ENCODE data around the gene KHDRBS2. TPM values are rescaled to one million over a fixed set of nuclear protein-coding genes. Genes with fewer than 3 reads are reported as not detected.

Gene KHDRBS2
- total RNA-seq, 2 experiments from 2014 or later, result not detected

- Mint-ChIP-seq H3K4me1 (ENCODE audit: low read depth) (no peaks in the 10 kb centered on the region), H3K27me3 (no peaks in the 10 kb centered on the region), H3K27ac (no peak overlapping the region), H3K9me3 (peaks cover 4% of the 10 kb centered on the region), H3K4me3 (no peak overlapping the region), H3K36me3 (ENCODE audit: low read depth) (no peaks in the 10 kb centered on the region)
- TF ChIP-seq CTCF (IDR thresholded peaks at IDR 0.05), result no peak
- no peak for DNase-seq
- intact Hi-C loops (cut with micrococcal nuclease), result no loop called here
- ChIA-PET POLR2A (no interaction called here), CTCF (no interaction called here)
- no peak for ATAC-seq
Observed at GRCh38 chr6:61949971-61950370, 336.1 kb downstream of the KHDRBS2 start.

- Mint-ChIP-seq H3K36me3 (ENCODE audit: low read depth) (no peaks in the 10 kb centered on the region), H3K4me3 (no peak overlapping the region), H3K27me3 (no peaks in the 10 kb centered on the region), H3K27ac (no peak overlapping the region), H3K9me3 (peaks cover 6% of the 10 kb centered on the region), H3K4me1 (ENCODE audit: low read depth) (no peaks in the 10 kb centered on the region)
- POLR2A ChIA-PET, result no interaction called here
- CTCF ChIA-PET, result no interaction called here
- ATAC-seq, result no peak
- TF ChIP-seq CTCF (IDR thresholded peaks at IDR 0.05), result no peak
- intact Hi-C loops (cut with micrococcal nuclease), result no loop called here
- DNase-seq, result no peak
Observed at GRCh38 chr6:61949161-61949560, 336.9 kb downstream of the KHDRBS2 start.

- intact Hi-C loops (cut with micrococcal nuclease), result no loop called here
- DNase-seq (no peak), ATAC-seq (no peak)
- ChIA-PET POLR2A (no interaction called here), CTCF (no interaction called here)
- H3K27me3 Mint-ChIP-seq, result no peaks in the 10 kb centered on the region
- no peaks in the 10 kb centered on the region for H3K36me3 Mint-ChIP-seq (ENCODE audit: low read depth)
- no peak overlapping the region for H3K4me3 Mint-ChIP-seq
- no peak overlapping the region for H3K27ac Mint-ChIP-seq
- H3K4me1 Mint-ChIP-seq (ENCODE audit: low read depth), result no peaks in the 10 kb centered on the region
- H3K9me3 Mint-ChIP-seq, result peaks cover 6% of the 10 kb centered on the region
- TF ChIP-seq CTCF (IDR thresholded peaks at IDR 0.05), result no peak
Observed at GRCh38 chr6:61947311-61947947, 338.6 kb downstream of the KHDRBS2 start.

- ATAC-seq, result no peak
- no peaks in the 10 kb centered on the region for H3K36me3 Mint-ChIP-seq (ENCODE audit: low read depth)
- no peaks in the 10 kb centered on the region for H3K4me1 Mint-ChIP-seq (ENCODE audit: low read depth)
- H3K27me3 Mint-ChIP-seq, result no peaks in the 10 kb centered on the region
- intact Hi-C loops (cut with micrococcal nuclease), result no loop called here
- H3K4me3 Mint-ChIP-seq, result no peak overlapping the region
- ChIA-PET CTCF (no interaction called here), POLR2A (no interaction called here)
- no peak for TF ChIP-seq CTCF (IDR thresholded peaks at IDR 0.05)
- peaks cover 4% of the 10 kb centered on the region for H3K9me3 Mint-ChIP-seq
- no peak for DNase-seq
- no peak overlapping the region for H3K27ac Mint-ChIP-seq
Observed at GRCh38 chr6:61940919-61941318, 345.1 kb downstream of the KHDRBS2 start.

- Mint-ChIP-seq H3K36me3 (ENCODE audit: low read depth) (no peaks in the 10 kb centered on the region), H3K4me3 (no peak overlapping the region), H3K27me3 (no peaks in the 10 kb centered on the region), H3K9me3 (peaks cover 11% of the 10 kb centered on the region), H3K4me1 (ENCODE audit: low read depth) (no peaks in the 10 kb centered on the region), H3K27ac (no peak overlapping the region)
- CTCF ChIA-PET, result no interaction called here
- intact Hi-C loops (cut with micrococcal nuclease), result no loop called here
- TF ChIP-seq CTCF (IDR thresholded peaks at IDR 0.05), result no peak
- POLR2A ChIA-PET, result no interaction called here
- DNase-seq (no peak), ATAC-seq (no peak)
Observed at GRCh38 chr6:61935242-61935846, 350.7 kb downstream of the KHDRBS2 start.
